HCT116 (cell line): ENCODE data around the gene ZNF521. TPM values are rescaled to one million over a fixed set of nuclear protein-coding genes. Genes with fewer than 3 reads are reported as not detected.

Experiments
- ATAC-seq: fragments of 200-7000 bp; cut with Tn5 transposase; 2 replicates; pipeline ENCODE4 v1.9.1; 2020; ENCODE audit warnings: mild to moderate bottlenecking, moderate library complexity
- BruUV-seq: library from RNA; stranded (reverse); fragments of 400-500 nt; replicated peaks from 2 replicates; lab custom pipeline; 2021; lab: Mats Ljungman, UMichigan
- CTCF ChIA-PET: fragments of 300-600 bp; sonication (Branson Sonifier 250); formaldehyde crosslinking; loops from one replicate; lab custom pipeline; 2021; ENCODE audit warnings: antibody characterized with exemption; lab: Charles Lee
- POLR2A ChIA-PET: fragments of 300-600, 350-600 bp; sonication (Branson Sonifier 250); formaldehyde crosslinking; loops from one replicate; lab custom pipeline; 2021; ENCODE audit warnings: antibody characterized with exemption; lab: Charles Lee
- RAD21 ChIA-PET, 2 experiments: fragments of 300-600 bp; sonication (Branson Sonifier 250); formaldehyde crosslinking; loops; one replicate each; lab custom pipeline; 2023; ENCODE audit warnings: low total read pairs in 2 of 2; ENCODE audit not compliant: uncharacterized antibody in 2 of 2, unreplicated experiment in 2 of 2, low non-redundant PET in 1 of 2; lab: Charles Lee
- DNase-seq: peaks from one replicate; pipeline ENCODE4 v3.0.0-alpha.2; 2010; ENCODE audit warnings: low read depth, low spot score
- H2AFZ ChIP-seq: fragments of 200-600 bp; shearing (Covaris generic), sonication (generic); 2 replicates; pipeline ENCODE4 v1.6.1; 2017; ENCODE audit warnings: low read depth, mixed run types, mixed read lengths, antibody characterized with exemption, low read length; ENCODE audit not compliant: poor library complexity, severe bottlenecking
- H3K27ac ChIP-seq: 2 replicates; pipeline ENCODE4 v1.5.1; 2012; ENCODE audit warnings: low read depth, low read length
- H3K27me3 ChIP-seq: fragments of 200-600 bp; sonication (generic); 2 replicates; pipeline ENCODE4 v1.6.1; 2016; ENCODE audit warnings: mixed run types, low read length, mixed read lengths; ENCODE audit not compliant: insufficient read depth
- H3K36me3 ChIP-seq, 2 experiments: fragments of 200-500 bp in 1 of 2; fragments of 200-600 bp in 1 of 2; sonication (Bioruptor generic) in 1 of 2; sonication (generic) in 1 of 2; 2 replicates each; pipeline versions ENCODE4 v1.5.1 to v1.6.1; 2014 to 2016; ENCODE audit warnings: low read length in 2 of 2, inconsistent platforms in 1 of 2, mixed read lengths in 1 of 2, mixed run types in 1 of 2; ENCODE audit not compliant: insufficient read depth in 2 of 2, control insufficient read depth in 1 of 2
- H3K4me1 ChIP-seq, 2 experiments: fragments of 200-600 bp in 1 of 2; sonication (generic) in 1 of 2; 2 replicates each; pipeline versions ENCODE4 v1.5.1 to v1.6.1; 2012 to 2017; ENCODE audit warnings: low read length in 2 of 2, inconsistent platforms in 1 of 2, mild to moderate bottlenecking in 1 of 2, mixed read lengths in 1 of 2, mixed run types in 1 of 2, moderate library complexity in 1 of 2; ENCODE audit not compliant: insufficient read depth in 2 of 2, control insufficient read depth in 1 of 2
- H3K4me2 ChIP-seq: fragments of 200-600 bp; sonication (generic); 2 replicates; pipeline ENCODE4 v1.6.1; 2017; ENCODE audit warnings: mixed run types, low read length, mixed read lengths
- H3K4me3 ChIP-seq, 2 experiments: fragments of 200-600 bp in 1 of 2; sonication (generic) in 1 of 2; replicated peaks in 1 of 2; 2 replicates each; pipeline ENCODE4 v1.5.1; 2011 to 2016; ENCODE audit warnings: low read length in 2 of 2, control low read depth in 1 of 2, low read depth in 1 of 2, mild to moderate bottlenecking in 1 of 2, mixed read lengths in 1 of 2, mixed run types in 1 of 2
- H3K79me2 ChIP-seq: fragments of 200-600 bp; sonication (generic); 2 replicates; pipeline ENCODE4 v1.6.1; 2017; ENCODE audit warnings: mild to moderate bottlenecking, mixed run types, low read length, moderate library complexity, mixed read lengths; ENCODE audit not compliant: insufficient read depth
- H3K9ac ChIP-seq: fragments of 200-600 bp; sonication (generic); 2 replicates; pipeline ENCODE4 v1.6.1; 2016; ENCODE audit warnings: low read length, mixed read lengths
- H3K9me2 ChIP-seq: fragments of 200-600 bp; sonication (generic), shearing (Covaris generic); 2 replicates; pipeline ENCODE4 v1.6.1; 2017; ENCODE audit warnings: mixed run types, mild to moderate bottlenecking, moderate library complexity; ENCODE audit not compliant: insufficient read depth
- H3K9me3 ChIP-seq, 2 experiments: fragments of 200-500 bp in 1 of 2; fragments of 200-600 bp in 1 of 2; sonication (Bioruptor generic) in 1 of 2; sonication (generic) in 1 of 2; 2 replicates each; pipeline ENCODE4 v1.6.1; 2014 to 2017; ENCODE audit warnings: low read length in 2 of 2, mixed read lengths in 2 of 2, inconsistent platforms in 1 of 2, low read depth in 1 of 2, mild to moderate bottlenecking in 1 of 2, mixed run types in 1 of 2, moderate library complexity in 1 of 2; ENCODE audit not compliant: control insufficient read depth in 1 of 2, insufficient read depth in 1 of 2
- H4K20me1 ChIP-seq: fragments of 200-600 bp; sonication (generic), shearing (Covaris generic); 2 replicates; pipeline ENCODE4 v1.6.1; 2017; ENCODE audit warnings: mixed run types, mild to moderate bottlenecking, moderate library complexity; ENCODE audit not compliant: insufficient read depth
- CTCF ChIP-seq, 3 experiments: fragments of 200-600 bp in 1 of 3; sonication (generic) in 1 of 3; IDR thresholded peaks in 2 of 3; conservative IDR thresholded peaks in 1 of 3; 2 replicates each; pipeline ENCODE4 v1.5.1; 2012 to 2017; ENCODE audit warnings: low read depth in 2 of 3, low read length in 2 of 3, antibody characterized with exemption in 1 of 3, borderline replicate concordance in 1 of 3, control low read depth in 1 of 3, mild to moderate bottlenecking in 1 of 3, mixed read lengths in 1 of 3, mixed run types in 1 of 3, moderate library complexity in 1 of 3; ENCODE audit not compliant: insufficient read depth in 1 of 3
- EGR1 ChIP-seq: IDR thresholded peaks from 2 replicates; pipeline ENCODE4 v1.6.1; 2012; ENCODE audit warnings: low read depth
- EZH2 ChIP-seq: fragments of 200-600 bp; sonication (generic); IDR thresholded peaks from 2 replicates; pipeline ENCODE4 v1.6.1; 2017; ENCODE audit warnings: antibody characterized with exemption, mixed run types
- EZH2phosphoT487 ChIP-seq: fragments of 200-600 bp; IDR thresholded peaks from 2 replicates; pipeline ENCODE4 v1.6.1; 2018; ENCODE audit warnings: antibody characterized with exemption, borderline replicate concordance
- JUND ChIP-seq: IDR thresholded peaks from 2 replicates; pipeline ENCODE4 v1.6.1; 2012
- POLR2A ChIP-seq: IDR thresholded peaks from 2 replicates; pipeline ENCODE4 v1.7.0; 2011; ENCODE audit warnings: borderline replicate concordance; ENCODE audit not compliant: insufficient read depth, insufficient read length; ENCODE audit errors: extremely low read depth
- POLR2AphosphoS5 ChIP-seq: IDR thresholded peaks from 2 replicates; pipeline ENCODE4 v1.6.1; 2011; ENCODE audit warnings: mild to moderate bottlenecking, low read depth, low read length, moderate library complexity
- SIN3A ChIP-seq: IDR thresholded peaks from 2 replicates; pipeline ENCODE4 v1.6.1; 2012; ENCODE audit warnings: low read depth
- SP1 ChIP-seq: IDR thresholded peaks from 2 replicates; pipeline ENCODE4 v1.6.1; 2012; ENCODE audit warnings: low read depth
- SRF ChIP-seq: IDR thresholded peaks from 2 replicates; pipeline ENCODE4 v1.6.1; 2012; ENCODE audit warnings: low read depth
- YY1 ChIP-seq: IDR thresholded peaks from 2 replicates; pipeline ENCODE4 v1.6.1; 2011; ENCODE audit warnings: low read length, low read depth, moderate library complexity, mild to moderate bottlenecking; ENCODE audit not compliant: insufficient replicate concordance; ENCODE audit errors: extremely low read depth
- ZFX ChIP-seq: fragments of 450-650 bp; IDR thresholded peaks from 2 replicates; pipeline ENCODE4 v1.6.1; 2017
- intact Hi-C: fragments of 100-400 bp; cut with micrococcal nuclease; formaldehyde crosslinking; loops from 2 replicates; pipeline ENCODE4 v1.10.0; 2022
- total RNA-seq: library from RNA; stranded (reverse); gene quantifications from one replicate; pipeline ENCODE4 v1.2.1, GENCODE V29; 2021; ENCODE audit not compliant: unreplicated experiment
- TF ChIP-seq, protein P1 (sequence below): IDR thresholded peaks from 2 replicates; pipeline ENCODE4 v1.6.1; 2011; ENCODE audit warnings: mild to moderate bottlenecking, low read length, moderate library complexity; ENCODE audit not compliant: insufficient replicate concordance; ENCODE audit errors: extremely low read depth
- TF ChIP-seq, protein P2 (sequence below): IDR thresholded peaks from 2 replicates; pipeline ENCODE4 v1.6.1; 2012

ZNF521 gene
- total RNA-seq, 1 experiment from 2014 or later = 0.10 TPM

DNA sequence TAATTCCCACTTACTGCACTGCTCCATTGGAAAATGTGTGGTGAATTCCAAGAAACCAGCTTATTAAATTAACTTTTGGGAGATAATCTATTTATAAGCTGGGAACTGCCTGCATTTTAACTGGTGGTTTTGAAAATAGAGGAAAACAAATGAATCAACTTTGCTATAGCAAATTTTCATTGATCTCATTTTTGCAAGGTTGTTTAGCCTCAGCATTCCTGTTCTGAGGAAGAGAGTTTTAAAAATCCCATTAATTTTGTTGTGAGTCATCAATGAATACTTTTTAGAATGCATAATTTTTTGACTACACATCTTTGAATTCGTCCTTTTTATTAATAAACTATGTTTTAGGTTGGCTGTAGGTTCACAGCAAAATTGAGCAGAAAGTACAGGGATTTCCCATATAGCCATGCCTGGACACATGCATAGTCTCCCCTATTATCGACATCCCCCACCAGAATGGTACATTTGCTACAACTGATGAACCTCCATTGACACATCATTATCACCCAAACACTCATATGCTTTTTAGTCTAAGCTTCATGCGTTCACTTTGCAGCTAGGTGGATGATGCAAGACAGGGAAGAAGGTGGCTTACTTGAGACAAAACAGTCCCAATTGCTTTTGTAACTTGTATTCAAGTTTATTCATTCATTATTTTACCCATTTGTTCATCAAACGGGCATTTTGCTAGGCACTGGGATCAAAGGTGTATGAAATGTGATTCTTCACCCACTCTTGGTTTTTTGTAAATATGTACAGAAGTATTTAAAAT lies 106.9 kb downstream of the ZNF521 start:
- Histone ChIP-seq H3K4me2 (no peak overlapping the region), H4K20me1 (no peaks in the 10 kb centered on the region), H3K79me2 (no peaks in the 10 kb centered on the region), H3K9ac (no peak overlapping the region), H3K4me3 (no peak overlapping the region), H2AFZ (no peak overlapping the region), H3K36me3 (no peaks in the 10 kb centered on the region), H3K27me3 (no peaks in the 10 kb centered on the region; the same call in 1 of the 2 replicates), H3K9me3 (no peaks in the 10 kb centered on the region; a peak in 1 of 4 replicates), H3K4me1 (no peaks in the 10 kb centered on the region), H3K27ac (no peak overlapping the region), H3K9me2 (no peaks in the 10 kb centered on the region)
- ChIA-PET CTCF (no interaction called here), RAD21 (no interaction called here), POLR2A (no interaction called here)
- DNase-seq = no peak
- ATAC-seq = no peak
- TF ChIP-seq EZH2 (no peak), SP1 (no peak), POLR2A (no peak)
- intact Hi-C loops = no loop called here
- no TSS peak for BruUV-seq

GRCh38 chr18:25244170-25244569 lies 107.8 kb downstream of the ZNF521 start:
- Histone ChIP-seq H3K9ac (no peak overlapping the region), H3K9me2 (no peaks in the 10 kb centered on the region), H4K20me1 (no peaks in the 10 kb centered on the region), H3K79me2 (no peaks in the 10 kb centered on the region), H3K36me3 (no peaks in the 10 kb centered on the region), H3K9me3 (no peaks in the 10 kb centered on the region; a peak in 1 of 4 replicates), H3K27ac (no peak overlapping the region), H3K4me1 (no peaks in the 10 kb centered on the region), H3K27me3 (no peaks in the 10 kb centered on the region; the same call in 1 of the 2 replicates), H3K4me2 (no peak overlapping the region), H3K4me3 (no peak overlapping the region), H2AFZ (no peak overlapping the region)
- ChIA-PET POLR2A (no interaction called here), CTCF (no interaction called here), RAD21 (no interaction called here)
- no peak for ATAC-seq
- TF ChIP-seq POLR2A = no peak
- TF ChIP-seq, protein P1, sequence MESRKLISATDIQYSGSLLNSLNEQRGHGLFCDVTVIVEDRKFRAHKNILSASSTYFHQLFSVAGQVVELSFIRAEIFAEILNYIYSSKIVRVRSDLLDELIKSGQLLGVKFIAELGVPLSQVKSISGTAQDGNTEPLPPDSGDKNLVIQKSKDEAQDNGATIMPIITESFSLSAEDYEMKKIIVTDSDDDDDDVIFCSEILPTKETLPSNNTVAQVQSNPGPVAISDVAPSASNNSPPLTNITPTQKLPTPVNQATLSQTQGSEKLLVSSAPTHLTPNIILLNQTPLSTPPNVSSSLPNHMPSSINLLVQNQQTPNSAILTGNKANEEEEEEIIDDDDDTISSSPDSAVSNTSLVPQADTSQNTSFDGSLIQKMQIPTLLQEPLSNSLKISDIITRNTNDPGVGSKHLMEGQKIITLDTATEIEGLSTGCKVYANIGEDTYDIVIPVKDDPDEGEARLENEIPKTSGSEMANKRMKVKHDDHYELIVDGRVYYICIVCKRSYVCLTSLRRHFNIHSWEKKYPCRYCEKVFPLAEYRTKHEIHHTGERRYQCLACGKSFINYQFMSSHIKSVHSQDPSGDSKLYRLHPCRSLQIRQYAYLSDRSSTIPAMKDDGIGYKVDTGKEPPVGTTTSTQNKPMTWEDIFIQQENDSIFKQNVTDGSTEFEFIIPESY = no peak
- TF ChIP-seq ZFX = no peak
- no peak for TF ChIP-seq JUND
- no peak for TF ChIP-seq SIN3A
- TF ChIP-seq SP1 = no peak
- TF ChIP-seq CTCF (IDR thresholded peaks at IDR 0.05 in 2 of 3, conservative IDR thresholded peaks at IDR 0.05 in 1 of 3; ENCODE audit: borderline replicate concordance in 1 of 3, insufficient read depth in 1 of 3, low read depth in 2 of 3, low read length in 2 of 3) = no peak
- TF ChIP-seq YY1 = no peak
- no peak for TF ChIP-seq POLR2AphosphoS5
- no peak for TF ChIP-seq EZH2phosphoT487
- no peak for TF ChIP-seq EGR1
- TF ChIP-seq, protein P2, sequence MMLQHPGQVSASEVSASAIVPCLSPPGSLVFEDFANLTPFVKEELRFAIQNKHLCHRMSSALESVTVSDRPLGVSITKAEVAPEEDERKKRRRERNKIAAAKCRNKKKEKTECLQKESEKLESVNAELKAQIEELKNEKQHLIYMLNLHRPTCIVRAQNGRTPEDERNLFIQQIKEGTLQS = no peak
- no peak for TF ChIP-seq EZH2
- TF ChIP-seq SRF = no peak
- no peak for DNase-seq
- intact Hi-C loops = no loop called here
- no TSS peak for BruUV-seq
